HAP-1 (cell line): ENCODE results near the gene RPA4.

Experiments
- DNase-seq, 2 experiments: peaks; one replicate each; pipeline ENCODE4 v3.0.0-alpha.2; 2016 to 2020; ENCODE audit warnings: low spot score in 2 of 2
- H3K27me3 ChIP-seq: fragments of 250-450 bp; sonication (Bioruptor Pico); 2 replicates; pipeline ENCODE4 v1.5.1; 2020; ENCODE audit warnings: low read depth, mild to moderate bottlenecking, moderate library complexity
- H3K36me3 ChIP-seq: fragments of 250-450 bp; sonication (Bioruptor Pico); replicated peaks from 2 replicates; pipeline ENCODE4 v1.5.1; 2020; ENCODE audit warnings: mild to moderate bottlenecking
- H3K4me1 ChIP-seq: fragments of 250-450 bp; sonication (Bioruptor Pico); 2 replicates; pipeline ENCODE4 v1.5.1; 2020; ENCODE audit warnings: mild to moderate bottlenecking
- H3K4me3 ChIP-seq: fragments of 250-450 bp; sonication (Bioruptor Pico); 2 replicates; pipeline ENCODE4 v1.5.1; 2020; ENCODE audit warnings: mild to moderate bottlenecking, moderate library complexity
- H3K9me3 ChIP-seq: fragments of 250-450 bp; sonication (Bioruptor Pico); 2 replicates; pipeline ENCODE4 v1.5.1; 2020; ENCODE audit warnings: mild to moderate bottlenecking, moderate library complexity
- in situ Hi-C: fragments of 300-500 bp; cut with MboI; formaldehyde crosslinking; loops from 3 replicates; pipeline ENCODE4 v1.14.3; 2020; ENCODE audit warnings: low sequenced_read_pairs, inconsistent platforms, mixed read lengths

The RPA4 gene

GRCh38 chrX:96907516-96908272, 24.0 kb downstream of the RPA4 start:
- Histone ChIP-seq H3K4me1 (no peaks in the 10 kb centered on the region; the same call in 1 of the 2 replicates), H3K36me3 (no peaks in the 10 kb centered on the region), H3K4me3 (no peak overlapping the region), H3K9me3 (no peaks in the 10 kb centered on the region), H3K27me3 (no peaks in the 10 kb centered on the region)
- in situ Hi-C loops: no loop called here
- no peak for DNase-seq

- H3K9me3 ChIP-seq: no peaks in the 10 kb centered on the region
- no peak for DNase-seq
- no peaks in the 10 kb centered on the region for H3K27me3 ChIP-seq
- no peak overlapping the region for H3K4me3 ChIP-seq
- H3K4me1 ChIP-seq: no peaks in the 10 kb centered on the region; the same call in 1 of the 2 replicates
- no peaks in the 10 kb centered on the region for H3K36me3 ChIP-seq
- in situ Hi-C loops: no loop called here
Observed at GRCh38 chrX:96909291-96909690, 25.6 kb downstream of the RPA4 start.

GRCh38 chrX:96918864-96919263, 35.2 kb downstream of the RPA4 start:
- in situ Hi-C loops: no loop called here
- Histone ChIP-seq H3K36me3 (no peaks in the 10 kb centered on the region), H3K27me3 (no peaks in the 10 kb centered on the region), H3K4me1 (no peaks in the 10 kb centered on the region), H3K9me3 (no peaks in the 10 kb centered on the region), H3K4me3 (no peak overlapping the region)
- DNase-seq: no peak

- Histone ChIP-seq H3K4me3 (no peak overlapping the region), H3K36me3 (no peaks in the 10 kb centered on the region), H3K4me1 (no peaks in the 10 kb centered on the region), H3K27me3 (no peaks in the 10 kb centered on the region), H3K9me3 (no peaks in the 10 kb centered on the region)
- DNase-seq: no peak
- in situ Hi-C loops: no loop called here
Observed at GRCh38 chrX:96919672-96920071, 36.0 kb downstream of the RPA4 start.

GRCh38 chrX:96924581-96924980, 40.9 kb downstream of the RPA4 start:
- H3K4me1 ChIP-seq: no peaks in the 10 kb centered on the region
- no peaks in the 10 kb centered on the region for H3K27me3 ChIP-seq
- in situ Hi-C loops: no loop called here
- no peaks in the 10 kb centered on the region for H3K36me3 ChIP-seq
- DNase-seq: no peak
- H3K4me3 ChIP-seq: no peak overlapping the region
- H3K9me3 ChIP-seq: no peaks in the 10 kb centered on the region

GRCh38 chrX:96929036-96929435, 45.3 kb downstream of the RPA4 start:
- no peaks in the 10 kb centered on the region for H3K9me3 ChIP-seq
- no peak for DNase-seq
- H3K4me3 ChIP-seq: no peak overlapping the region
- in situ Hi-C loops: no loop called here
- peaks cover 2% of the 10 kb centered on the region; the same call in 1 of the 2 replicates for H3K4me1 ChIP-seq
- no peaks in the 10 kb centered on the region for H3K27me3 ChIP-seq
- no peaks in the 10 kb centered on the region for H3K36me3 ChIP-seq
